GM19395 (cell line): ENCODE results near the gene CDKAL1.

Experiments used
- ATAC-seq: cut with Tn5 transposase; IDR thresholded peaks from one replicate; pipeline ENCODE4 v1.9.1; 2021; ENCODE audit warnings: mild to moderate bottlenecking, moderate library complexity; ENCODE audit not compliant: unreplicated experiment

Gene CDKAL1

DNA sequence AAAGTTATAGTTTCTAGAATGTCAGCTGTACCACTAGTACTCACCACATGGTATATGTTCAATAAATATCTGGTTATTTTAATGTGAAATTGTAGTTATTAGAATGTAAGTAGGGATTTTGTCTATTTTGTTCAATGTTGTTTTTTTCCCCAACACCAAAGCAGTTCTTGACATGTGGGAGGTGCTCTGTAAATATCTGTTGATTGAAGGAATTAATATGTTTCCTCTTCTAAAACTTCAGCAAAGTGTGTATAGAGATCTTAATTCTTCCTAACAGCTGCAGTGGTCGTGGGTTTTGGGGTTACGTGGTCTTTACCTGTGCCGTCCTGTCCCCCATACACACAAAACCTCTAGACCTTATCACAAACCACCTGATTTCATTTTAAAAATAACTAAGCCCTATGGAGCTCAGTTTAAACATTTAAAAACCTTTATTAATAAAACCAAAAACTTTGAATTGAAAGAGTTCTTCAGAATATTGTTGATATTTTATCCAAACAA is 587.4 kb downstream of the CDKAL1 start:
- ATAC-seq, result no peak

DNA sequence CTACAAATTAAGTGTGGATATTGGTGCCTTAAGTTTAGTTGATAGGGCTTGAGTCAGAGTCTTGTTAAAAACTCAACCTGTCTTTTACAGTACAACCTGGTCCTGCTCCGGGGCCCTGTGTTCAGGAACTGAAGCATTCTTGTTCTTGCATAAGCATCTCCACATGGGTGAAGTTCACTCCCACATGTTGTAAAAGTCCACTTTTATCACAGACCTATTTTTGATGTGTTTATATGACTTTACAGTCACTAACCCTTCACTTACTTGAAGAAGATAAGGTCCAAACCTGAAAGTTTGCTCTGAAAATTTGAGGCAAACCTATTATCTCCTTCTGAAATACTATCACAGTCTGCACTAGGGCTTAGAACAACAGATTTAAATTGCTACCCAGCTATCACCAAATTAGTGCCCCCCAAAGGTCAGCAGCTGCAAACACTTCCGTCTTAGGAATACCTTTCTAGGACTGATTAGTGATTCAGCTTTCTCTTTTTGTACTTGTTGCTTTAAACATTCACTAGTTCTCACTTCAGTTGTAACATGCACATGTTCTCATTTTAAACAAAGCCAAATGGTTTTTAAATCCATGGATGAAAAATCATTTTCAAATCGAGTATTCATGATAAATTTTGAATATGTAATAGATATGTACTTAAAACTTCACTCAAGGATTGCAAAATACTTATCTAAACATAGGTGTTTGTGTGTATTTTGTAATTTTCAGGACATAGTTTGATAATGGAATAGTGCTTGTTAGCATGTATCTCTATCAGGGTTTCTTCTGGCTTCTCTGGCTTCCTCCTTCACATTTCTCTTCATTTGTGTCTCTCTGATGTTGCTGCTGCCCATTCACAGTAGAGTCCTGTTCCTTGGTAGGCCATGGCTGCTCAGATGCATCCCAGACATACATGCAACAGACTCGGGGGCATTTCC is 589.5 kb downstream of the CDKAL1 start:
- ATAC-seq, result no peak

DNA sequence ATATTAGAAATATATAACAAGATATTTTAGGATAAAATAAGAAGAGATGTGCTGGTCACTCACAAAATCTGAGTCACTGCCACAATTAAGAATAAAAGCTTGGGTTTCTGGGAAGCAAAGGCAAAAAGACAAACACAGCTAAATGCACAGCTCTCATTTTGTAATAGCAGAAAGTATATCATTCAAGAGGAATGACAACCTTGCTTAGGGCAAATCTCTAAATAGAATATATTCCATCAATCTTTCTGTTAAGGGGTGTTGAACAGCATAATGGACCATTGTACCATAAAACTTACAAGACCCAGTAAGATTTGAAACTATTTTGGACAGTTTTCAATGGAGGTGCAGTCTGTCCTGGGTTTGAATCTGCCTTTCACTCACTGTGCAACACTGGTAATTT is 594.3 kb downstream of the CDKAL1 start:
- no peak for ATAC-seq

DNA sequence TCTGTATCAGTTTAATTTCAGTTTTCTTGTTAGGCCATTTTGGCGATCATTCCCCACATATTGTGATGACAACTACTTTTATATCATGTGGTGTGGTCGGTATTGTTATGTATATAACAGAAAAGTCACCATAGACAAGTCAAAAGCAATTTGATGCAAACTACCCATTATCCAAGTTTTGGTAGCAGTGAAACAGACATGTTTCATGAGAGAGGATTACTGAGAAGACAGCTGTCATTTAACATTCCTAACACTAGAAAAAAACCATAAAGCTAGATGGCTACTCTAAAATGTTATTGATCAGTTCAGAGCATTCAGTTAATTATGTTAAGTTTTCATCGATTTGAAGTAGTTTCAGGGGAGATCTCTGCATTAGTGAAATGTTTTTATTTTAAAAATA is 597.1 kb downstream of the CDKAL1 start:
- no peak for ATAC-seq

DNA sequence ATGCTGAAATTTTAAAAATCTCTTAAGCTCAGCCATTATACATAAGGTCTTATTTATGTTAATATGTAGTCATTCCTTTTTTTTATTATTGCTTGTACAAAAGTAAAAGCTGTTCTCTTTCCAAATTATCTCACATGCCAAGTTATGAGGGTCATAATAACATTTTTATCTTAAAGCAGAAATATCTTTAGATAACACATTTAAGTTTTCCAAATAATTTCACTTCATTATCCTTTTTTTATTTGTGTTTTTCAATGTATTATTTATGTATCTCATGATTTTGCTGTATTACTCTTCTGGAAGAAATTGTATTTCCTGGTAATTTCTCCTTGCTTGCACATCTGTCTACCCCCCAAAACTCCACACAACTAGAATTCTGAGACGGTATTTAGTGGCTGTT is 598.2 kb downstream of the CDKAL1 start:
- ATAC-seq, result no peak

DNA sequence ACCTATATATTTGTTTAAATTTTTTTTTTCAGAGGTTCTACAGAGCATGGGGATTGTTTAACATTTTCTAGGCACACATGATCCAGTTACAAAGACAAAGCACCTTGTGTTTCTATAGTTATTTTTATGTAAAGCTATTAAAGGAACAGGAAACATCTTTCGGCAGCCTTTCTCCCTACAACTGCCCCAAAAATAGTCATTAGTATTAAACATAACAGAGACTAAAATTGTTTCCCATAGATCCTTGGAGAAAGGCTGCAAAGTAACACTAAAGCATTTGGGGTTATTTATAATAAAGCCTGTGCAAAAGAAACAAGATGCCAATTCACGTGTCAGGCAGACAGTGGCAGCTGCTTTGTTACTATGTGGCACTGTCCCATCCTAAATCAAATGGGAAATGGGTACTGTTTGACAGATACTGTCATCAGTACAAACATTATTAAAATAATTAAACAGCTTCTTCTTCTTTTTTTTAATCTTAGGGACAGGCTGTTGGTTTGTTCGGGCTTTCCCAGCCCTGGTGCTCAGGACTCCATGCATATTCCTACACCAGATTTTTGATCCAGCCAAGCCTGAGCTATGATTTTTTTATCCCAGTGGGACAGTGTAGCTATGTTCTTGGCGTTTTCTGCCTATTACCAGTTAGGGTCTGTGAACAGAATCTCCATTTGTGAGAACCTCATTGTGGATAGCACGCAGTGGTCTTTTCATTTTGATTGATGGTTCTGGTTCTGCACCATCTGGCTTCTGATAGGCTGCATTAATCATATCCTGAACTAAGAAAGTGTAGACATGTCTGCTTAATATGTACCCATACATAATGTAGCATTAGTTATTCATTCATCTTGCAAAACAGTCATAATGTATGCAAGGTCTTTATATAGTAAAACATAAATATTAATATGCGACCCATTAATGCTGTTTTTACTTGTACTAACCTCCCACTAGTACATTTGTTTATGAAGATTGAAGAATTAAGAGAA is 598.9 kb downstream of the CDKAL1 start:
- ATAC-seq, result no peak

DNA sequence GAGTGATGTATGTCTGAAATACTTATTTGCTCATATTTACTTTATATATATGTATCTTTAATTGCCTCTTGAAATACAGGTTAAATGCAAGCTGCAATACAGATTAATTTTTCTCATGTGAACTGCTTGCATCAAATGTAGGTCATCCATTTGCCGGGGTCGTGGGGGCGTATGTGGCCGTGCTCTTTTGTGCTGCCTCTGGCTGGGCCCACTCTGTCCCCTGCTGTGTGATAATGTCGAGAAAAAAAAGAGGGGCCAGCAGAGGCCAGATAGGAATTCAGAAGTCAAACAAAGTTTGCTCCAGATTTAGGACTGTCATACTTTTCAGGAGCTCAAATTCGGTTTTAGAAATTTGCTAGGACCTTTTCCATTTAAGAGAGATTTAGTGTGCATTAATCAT is 599.6 kb downstream of the CDKAL1 start:
- ATAC-seq, result no peak

DNA sequence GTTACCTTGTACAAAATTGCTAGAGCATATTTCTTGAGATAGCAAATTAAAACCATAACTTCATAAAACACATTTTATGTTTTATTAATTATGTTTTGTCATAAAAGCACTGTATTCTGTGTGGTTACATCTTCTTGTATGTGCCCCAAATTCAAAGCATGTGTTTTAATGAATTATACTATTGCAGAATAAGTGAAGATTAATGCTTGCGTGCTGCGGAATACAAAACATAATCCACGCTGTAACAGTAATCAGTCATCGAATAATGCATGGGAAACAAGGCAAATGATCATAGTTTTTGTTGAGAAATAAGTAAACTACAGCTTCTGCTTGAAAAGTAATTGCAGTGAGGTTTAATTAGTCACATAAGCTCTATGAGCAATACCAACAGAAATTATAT is 600.1 kb downstream of the CDKAL1 start:
- ATAC-seq, result no peak

DNA sequence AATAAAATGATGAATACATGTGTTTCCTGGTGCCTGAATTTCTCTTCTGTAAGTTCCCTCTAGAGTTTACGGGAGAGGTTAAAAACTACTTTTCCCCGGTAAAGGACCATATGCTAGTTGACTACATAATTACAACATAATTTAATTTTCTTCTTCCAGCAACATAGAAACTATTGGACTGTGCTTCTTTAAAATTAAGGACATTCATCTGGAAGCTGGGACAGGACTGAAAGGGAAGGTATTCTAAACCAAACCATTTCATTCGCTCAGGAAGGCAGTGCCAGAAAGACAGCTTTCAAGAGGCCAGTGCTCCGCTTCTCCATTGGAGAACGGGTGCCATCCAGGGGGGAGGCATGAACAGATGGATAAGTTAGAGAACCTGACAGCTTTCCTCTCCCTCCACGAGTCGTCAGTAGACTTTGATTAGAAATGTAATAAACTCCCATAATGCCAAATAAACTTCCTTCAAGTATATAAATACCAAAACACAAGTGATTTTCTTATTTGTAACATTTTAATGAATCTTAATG is 601.3 kb downstream of the CDKAL1 start:
- ATAC-seq, result no peak

DNA sequence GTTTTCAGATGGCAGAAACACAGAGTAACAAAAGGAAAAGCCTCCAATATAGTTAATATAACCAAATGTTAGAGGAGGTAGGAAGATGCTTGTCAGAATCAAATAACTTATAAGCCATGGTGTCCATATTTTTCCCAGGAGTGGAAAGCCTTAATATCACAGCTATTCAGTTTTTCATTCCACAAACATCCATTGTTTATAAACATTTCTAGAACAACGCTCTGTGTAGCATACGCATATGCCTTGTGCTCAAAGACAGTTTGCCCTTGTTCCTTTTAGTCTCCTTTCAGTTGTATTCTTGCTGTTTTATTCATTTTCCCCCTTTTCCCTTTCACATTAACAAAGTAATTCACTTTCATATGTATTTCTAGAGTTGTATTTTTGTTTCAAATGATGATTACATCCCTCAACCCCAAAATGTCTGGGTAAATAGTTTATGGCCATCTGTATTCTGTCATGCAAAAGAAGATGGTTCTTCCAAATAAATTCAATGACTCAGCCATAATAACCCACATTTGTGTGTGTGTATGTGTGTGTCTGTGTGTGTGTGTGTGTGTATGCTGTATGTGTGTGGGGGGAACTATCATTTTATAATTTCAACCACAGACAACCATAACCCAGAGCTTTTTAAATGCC is 603.6 kb downstream of the CDKAL1 start:
- no peak for ATAC-seq

DNA sequence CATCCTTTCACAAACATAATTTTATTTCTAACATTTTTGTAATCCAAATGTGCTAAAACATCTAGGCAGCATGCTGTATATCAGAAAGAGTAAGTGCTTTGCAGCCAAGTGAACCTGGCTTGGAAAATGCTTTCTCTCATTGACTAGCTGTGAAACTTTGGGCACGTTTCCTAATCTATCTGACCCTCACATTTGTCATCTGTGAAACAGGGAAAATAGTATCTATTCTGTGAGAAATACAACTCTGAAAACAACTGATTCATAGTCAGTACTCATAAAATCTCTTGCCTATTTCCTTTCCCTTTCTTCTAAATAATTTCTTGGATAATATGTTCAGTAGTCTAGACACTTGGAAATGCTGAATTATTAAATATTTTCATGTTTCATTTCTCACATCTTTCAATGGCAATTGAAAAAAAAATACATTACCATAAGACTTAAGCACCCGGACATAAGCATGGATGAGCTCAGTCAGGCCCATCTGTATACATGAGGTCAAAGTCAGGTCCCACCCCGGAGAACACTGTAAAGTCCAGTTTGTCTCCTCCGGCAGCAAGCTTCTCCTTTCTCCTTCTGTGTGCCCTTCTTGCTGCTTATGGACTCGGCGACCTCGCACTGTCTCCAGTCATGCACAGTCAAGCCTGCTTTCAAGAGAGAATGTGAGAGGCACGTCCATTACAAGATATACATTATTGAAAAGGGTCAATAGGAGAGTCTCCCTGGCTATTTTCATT is 604.2 kb downstream of the CDKAL1 start:
- ATAC-seq, result no peak

DNA sequence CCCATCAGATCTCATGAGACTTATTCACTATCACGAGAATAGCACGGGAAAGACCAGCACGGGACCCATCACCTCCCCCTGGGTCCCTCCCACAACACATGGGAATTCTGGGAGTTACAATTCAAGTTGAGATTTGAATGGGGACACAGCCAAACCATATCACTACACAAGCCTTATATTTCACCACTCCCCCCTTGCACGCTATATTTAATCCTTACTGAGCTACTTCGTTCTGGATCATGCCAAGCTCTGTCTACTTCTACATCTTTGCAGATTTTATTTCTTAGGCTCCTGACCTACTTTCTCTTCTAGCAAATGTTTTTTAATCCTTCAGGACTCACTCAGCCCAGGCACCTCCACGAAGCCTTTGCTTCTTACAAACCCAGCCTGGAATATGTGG is 606.7 kb downstream of the CDKAL1 start:
- ATAC-seq, result no peak

DNA sequence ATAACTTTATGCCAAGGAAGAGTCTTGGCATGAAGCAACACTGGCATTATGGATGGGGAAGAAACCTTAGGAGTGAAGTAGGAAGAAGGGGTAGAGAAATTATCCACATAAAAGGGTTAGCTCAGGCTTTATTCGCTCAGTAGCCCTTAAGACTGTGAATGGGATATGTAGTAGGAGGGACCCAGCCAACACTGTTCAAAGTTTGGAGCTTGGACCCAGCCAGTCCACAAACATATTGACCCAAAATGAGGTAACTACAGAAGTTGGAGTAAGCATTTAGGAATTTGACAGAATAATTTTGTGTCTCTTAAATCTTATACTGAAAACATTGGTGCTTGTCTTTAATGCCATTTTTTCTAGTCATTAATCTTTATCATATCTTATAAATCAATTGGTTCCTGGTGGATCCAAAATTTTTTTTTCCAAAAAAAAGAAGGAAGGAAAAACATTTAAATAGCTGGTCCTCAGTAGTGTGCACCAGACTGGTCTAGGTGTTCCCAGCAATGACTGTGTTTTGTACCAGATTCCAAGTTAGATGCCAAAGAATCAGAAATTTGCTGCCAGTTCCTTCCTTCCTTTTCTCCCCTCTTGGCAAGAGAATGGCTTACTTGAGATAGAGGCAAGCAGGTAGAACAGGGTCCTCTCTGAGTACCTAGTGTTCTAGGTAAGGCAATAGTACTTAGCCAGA is 607.5 kb downstream of the CDKAL1 start:
- ATAC-seq, result no peak

DNA sequence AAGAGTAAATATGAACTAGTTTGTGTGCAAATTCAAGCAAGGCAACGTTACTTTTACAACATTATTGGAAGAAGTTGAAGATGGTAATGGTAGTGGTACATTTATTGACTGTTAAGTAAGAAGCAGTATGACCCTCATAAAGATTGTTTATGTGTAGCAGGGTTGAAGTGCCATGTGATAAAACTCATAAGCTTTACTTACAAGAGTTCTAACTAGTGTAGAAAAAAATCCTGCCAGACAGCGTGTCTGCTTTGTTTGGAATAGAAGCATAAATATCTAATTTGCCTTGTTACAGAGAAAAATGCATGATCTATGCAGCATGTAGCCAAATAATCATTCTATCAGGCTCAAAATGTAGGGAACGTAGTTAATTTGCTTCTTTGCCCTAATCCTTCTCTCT is 608.5 kb downstream of the CDKAL1 start:
- ATAC-seq, result no peak

DNA sequence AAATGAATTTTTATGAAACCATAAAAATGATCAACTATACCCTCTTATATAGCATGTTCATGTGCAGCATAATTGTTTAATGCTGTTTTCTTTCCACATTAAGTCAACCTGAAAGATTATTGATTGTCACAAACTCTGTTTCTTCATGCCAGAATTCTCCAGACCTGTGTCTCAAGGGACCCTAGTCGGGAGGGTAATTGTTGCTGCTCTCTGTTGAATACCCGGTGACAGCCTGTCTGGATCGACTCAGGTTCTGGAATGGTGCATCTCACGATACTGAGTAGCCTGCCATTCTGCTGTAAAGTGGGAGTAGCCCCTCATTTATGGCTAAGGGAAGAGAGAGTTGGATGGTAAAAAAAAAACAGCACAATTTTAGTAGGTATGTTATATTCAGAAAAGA is 609.4 kb downstream of the CDKAL1 start:
- no peak for ATAC-seq

DNA sequence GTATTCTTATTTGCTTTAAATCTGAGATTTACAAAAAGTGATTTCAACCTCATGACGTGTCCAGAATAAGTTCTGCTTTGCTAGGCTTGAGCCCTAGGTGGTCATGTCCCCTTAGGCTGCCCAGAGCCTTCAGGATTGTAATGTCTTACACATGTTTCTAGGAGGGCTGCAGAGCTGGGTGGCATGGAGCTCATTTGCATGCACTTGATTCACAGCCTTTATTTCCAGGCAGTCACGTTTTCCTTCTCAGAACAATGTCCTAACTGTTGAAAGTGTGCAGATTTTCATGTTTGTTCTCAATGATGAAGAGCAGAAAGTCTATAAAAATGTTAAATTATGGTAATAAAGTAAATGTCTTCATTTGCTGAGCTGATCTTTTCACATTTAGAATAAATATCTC is 610.7 kb downstream of the CDKAL1 start:
- ATAC-seq, result no peak

DNA sequence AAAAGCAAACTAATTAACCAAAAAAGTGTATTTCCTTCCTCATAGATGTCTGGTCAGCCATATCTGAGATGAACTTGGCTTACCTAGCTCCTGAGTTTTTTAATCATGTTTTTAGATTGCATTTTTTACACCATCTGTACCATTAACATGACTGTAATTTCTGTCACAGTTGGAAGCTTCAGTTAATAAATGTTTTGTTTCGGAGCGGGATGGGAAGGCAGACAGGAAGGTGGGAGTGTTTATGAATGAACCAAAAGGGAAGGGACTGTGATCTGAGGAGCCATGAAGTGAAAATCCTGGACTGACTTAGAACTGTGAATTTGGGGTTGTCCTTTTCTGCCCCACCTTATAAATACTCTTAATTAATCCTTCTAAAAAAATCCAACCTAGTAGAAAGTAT is 613.7 kb downstream of the CDKAL1 start:
- ATAC-seq, result no peak

DNA sequence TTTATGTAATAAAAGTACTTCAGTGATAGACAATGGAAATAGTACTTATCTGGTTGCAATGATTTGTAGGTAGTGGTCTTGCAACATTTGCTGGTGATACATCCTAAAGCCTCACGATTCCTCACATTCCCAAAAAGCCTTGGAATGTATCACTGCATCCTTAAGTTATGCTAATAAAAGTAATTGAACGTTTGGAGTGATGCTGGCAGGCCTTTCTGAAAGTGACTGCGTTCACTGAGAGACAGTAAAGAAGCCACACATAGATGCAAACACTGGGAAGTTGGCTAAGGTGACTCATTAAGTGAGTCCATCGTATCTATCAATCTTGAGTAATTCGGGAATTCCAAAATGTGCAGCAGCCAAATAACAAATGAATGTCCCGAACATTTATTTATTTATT is 615.2 kb downstream of the CDKAL1 start:
- ATAC-seq, result no peak

DNA sequence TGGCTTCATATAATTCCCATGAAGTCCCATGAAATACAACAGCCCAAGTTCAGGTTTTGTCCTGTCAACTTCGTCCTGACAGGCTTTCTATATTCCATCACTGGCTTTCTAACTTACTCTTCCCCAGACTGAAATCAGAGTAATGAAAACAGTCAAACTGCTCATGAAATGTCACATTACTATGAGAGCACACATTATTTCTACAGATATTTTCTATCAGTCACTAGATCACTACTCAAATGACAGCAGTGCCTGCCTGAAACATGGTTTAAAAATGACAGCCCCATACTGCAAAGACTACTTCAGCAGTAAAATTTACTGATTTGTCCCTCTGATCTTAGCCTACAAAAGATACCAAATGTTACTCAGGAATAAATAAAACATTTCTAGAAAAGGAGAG is 616.4 kb downstream of the CDKAL1 start:
- ATAC-seq, result no peak

DNA sequence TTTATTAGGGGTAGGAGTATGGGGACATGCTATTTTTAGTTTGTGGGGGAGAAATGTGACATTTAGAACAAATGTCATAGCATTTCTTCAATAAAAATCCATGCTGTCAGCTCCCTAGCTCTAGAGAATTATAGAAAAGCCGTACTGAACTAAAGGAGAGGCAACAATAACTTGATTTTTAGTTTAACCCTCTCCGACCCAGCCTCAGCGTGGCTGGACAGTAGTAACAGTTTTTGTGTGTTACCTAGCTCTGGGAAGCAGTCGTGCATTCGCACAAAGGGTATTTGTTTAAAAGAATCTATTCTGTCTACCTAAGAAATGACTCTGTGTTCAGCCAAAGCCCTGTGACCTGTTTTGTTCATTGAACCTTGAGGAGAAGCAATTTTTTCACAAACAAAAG is 616.9 kb downstream of the CDKAL1 start:
- ATAC-seq, result no peak
